OCI-LY3 (cell line): ENCODE data around the gene CGB7.

Experiments
- H2AFZ ChIP-seq: fragments of 200-600, 300-600 bp; shearing (Covaris generic); 2 replicates; pipeline ENCODE4 v1.6.0; 2014; ENCODE audit warnings: antibody characterized with exemption, low read depth, low read length
- H3K27ac ChIP-seq: fragments of 200-600, 300-600 bp; sonication (generic); 2 replicates; pipeline ENCODE4 v1.5.1; 2014; ENCODE audit warnings: mild to moderate bottlenecking, low read length, moderate library complexity, mixed read lengths
- H3K27me3 ChIP-seq: fragments of 200-600, 300-600 bp; sonication (generic); 2 replicates; pipeline ENCODE4 v1.6.1; 2014; ENCODE audit warnings: low read depth, low read length, mixed read lengths
- H3K36me3 ChIP-seq: fragments of 200-600, 300-600 bp; sonication (generic); replicated peaks from 2 replicates; pipeline ENCODE3; 2014; ENCODE audit warnings: low read depth, low read length, mixed read lengths
- H3K4me1 ChIP-seq: fragments of 300-600, 200-600 bp; sonication (generic); 2 replicates; pipeline ENCODE4 v1.6.1; 2014; ENCODE audit warnings: low read length, mixed read lengths
- H3K4me2 ChIP-seq: fragments of 200-600, 300-600 bp; sonication (generic); 2 replicates; pipeline ENCODE4 v1.6.1; 2014; ENCODE audit warnings: low read length, mixed read lengths
- H3K4me3 ChIP-seq: fragments of 300-600, 200-600 bp; sonication (generic); 2 replicates; pipeline ENCODE4 v1.5.1; 2014; ENCODE audit warnings: antibody characterized with exemption, mild to moderate bottlenecking, low read length, moderate library complexity
- H3K79me2 ChIP-seq: fragments of 300-600, 200-600 bp; shearing (Covaris generic); 2 replicates; pipeline ENCODE4 v1.6.1; 2014; ENCODE audit warnings: mild to moderate bottlenecking, low read length, mixed read lengths
- H3K9ac ChIP-seq: fragments of 300-600, 200-600 bp; shearing (Covaris generic); 2 replicates; pipeline ENCODE4 v1.6.0; 2014; ENCODE audit warnings: mild to moderate bottlenecking, low read length, moderate library complexity
- H3K9me3 ChIP-seq: fragments of 200-600, 300-600 bp; shearing (Covaris generic); 2 replicates; pipeline ENCODE4 v1.6.1; 2014; ENCODE audit warnings: low read length, mixed read lengths; ENCODE audit not compliant: insufficient read depth
- H4K20me1 ChIP-seq: fragments of 200-600, 300-600 bp; sonication (generic); 2 replicates; pipeline ENCODE4 v1.6.1; 2016; ENCODE audit warnings: low read length, mixed read lengths; ENCODE audit not compliant: insufficient read depth
- CTCF ChIP-seq: fragments of 200-600, 300-600 bp; sonication (generic); IDR thresholded peaks from 2 replicates; pipeline ENCODE4 v1.5.1; 2014; ENCODE audit warnings: antibody characterized with exemption, low read length, low read depth
- EZH2phosphoT487 ChIP-seq: fragments of 200-600 bp; shearing (Covaris generic); IDR thresholded peaks from 2 replicates; pipeline ENCODE4 v1.6.1; 2018; ENCODE audit warnings: antibody characterized with exemption, mixed run types, low read depth

CGB7 gene

DNA sequence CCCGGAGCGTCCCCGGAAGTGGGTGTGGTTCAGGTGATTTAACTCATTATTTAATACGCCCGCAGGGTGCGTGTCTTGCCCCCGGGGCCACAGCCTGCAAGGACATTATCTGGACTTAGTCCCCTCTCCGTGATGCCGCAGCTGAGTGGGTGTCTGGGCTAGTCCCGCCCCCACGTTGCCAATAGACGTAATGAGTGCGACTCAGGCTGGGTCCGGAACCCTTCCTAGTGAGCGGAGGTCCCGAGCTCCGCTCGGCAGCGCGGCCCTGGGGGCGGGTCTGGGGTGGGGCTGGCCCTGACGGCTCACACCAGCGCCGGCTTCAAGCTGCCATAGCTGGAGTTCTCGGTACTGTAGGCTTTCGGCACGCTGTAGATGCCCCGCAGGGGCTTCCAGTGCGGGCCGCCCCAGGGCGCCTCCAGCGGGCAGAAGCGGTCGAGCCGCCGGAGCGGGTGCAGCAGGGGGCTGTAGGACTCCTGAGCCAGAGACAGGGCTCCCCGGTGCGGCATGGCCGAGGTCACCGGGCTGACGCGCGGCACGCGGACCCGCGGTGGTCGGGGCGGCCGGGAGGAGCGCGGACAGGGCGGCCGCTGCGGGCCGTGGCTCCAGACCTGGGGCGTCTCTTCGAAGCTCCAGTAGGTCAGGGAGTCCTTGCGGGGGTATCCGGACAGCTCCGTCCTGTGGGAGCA is 39.7 kb downstream of the CGB7 start:
- H3K79me2 ChIP-seq, result no peaks in the 10 kb centered on the region
- H4K20me1 ChIP-seq, result no peaks in the 10 kb centered on the region
- no peaks in the 10 kb centered on the region for H3K27me3 ChIP-seq
- no peak overlapping the region for H3K4me3 ChIP-seq
- no peak overlapping the region for H2AFZ ChIP-seq
- TF ChIP-seq CTCF (no peak), EZH2phosphoT487 (no peak)
- no peaks in the 10 kb centered on the region for H3K9me3 ChIP-seq
- peak overlapping the region; percentile 20; the same call in 1 of the 2 replicates for H3K4me2 ChIP-seq
- no peak overlapping the region for H3K9ac ChIP-seq
- H3K4me1 ChIP-seq, result peaks cover 10% of the 10 kb centered on the region
- peaks cover 18% of the 10 kb centered on the region for H3K36me3 ChIP-seq
- H3K27ac ChIP-seq, result no peak overlapping the region

GRCh38 chr19:49017041-49017665 is 40.4 kb downstream of the CGB7 start, which contains the start of gene LHB:
Gene LHB (minus strand): TSS chr19:49017091. CDS start chr19:49017081, 10 bp downstream.
- peaks cover 21% of the 10 kb centered on the region for H3K36me3 ChIP-seq
- H3K4me2 ChIP-seq, result peak within 1 kb of the TSS; percentile 20; the same call in 1 of the 2 replicates

GRCh38 chr19:49016067-49016839 is 41.3 kb downstream of the CGB7 start:
- H3K4me3 ChIP-seq, result no peak overlapping the region
- no peaks in the 10 kb centered on the region for H3K9me3 ChIP-seq
- H3K27me3 ChIP-seq, result no peaks in the 10 kb centered on the region
- no peak overlapping the region for H3K4me2 ChIP-seq
- no peaks in the 10 kb centered on the region for H3K79me2 ChIP-seq
- peaks cover 29% of the 10 kb centered on the region for H3K36me3 ChIP-seq
- no peak overlapping the region for H2AFZ ChIP-seq
- H3K9ac ChIP-seq, result no peak overlapping the region
- peaks cover 9% of the 10 kb centered on the region for H3K4me1 ChIP-seq
- TF ChIP-seq EZH2phosphoT487 (no peak), CTCF (no peak)
- H3K27ac ChIP-seq, result no peak overlapping the region
- H4K20me1 ChIP-seq, result no peaks in the 10 kb centered on the region

More at GRCh38 chr19:49017041-49017665, 40.4 kb downstream of the CGB7 start, which contains the start of gene LHB:
- H3K4me1 ChIP-seq, result peaks cover 10% of the 10 kb centered on the region
- H2AFZ ChIP-seq, result no peak within 1 kb of the TSS
- no peaks in the 10 kb centered on the region for H3K79me2 ChIP-seq
- H3K9me3 ChIP-seq, result no peaks in the 10 kb centered on the region
- H3K27me3 ChIP-seq, result no peaks in the 10 kb centered on the region
- H4K20me1 ChIP-seq, result no peaks in the 10 kb centered on the region
- TF ChIP-seq EZH2phosphoT487 (no peak), CTCF (no peak)
- no peak within 1 kb of the TSS for H3K4me3 ChIP-seq
- H3K27ac ChIP-seq, result no peak within 1 kb of the TSS
- no peak within 1 kb of the TSS for H3K9ac ChIP-seq

GRCh38 chr19:49014870-49015255 is 42.7 kb downstream of the CGB7 start:
- no peak overlapping the region for H3K27ac ChIP-seq
- H3K9ac ChIP-seq, result no peak overlapping the region
- no peaks in the 10 kb centered on the region for H3K9me3 ChIP-seq
- peaks cover 38% of the 10 kb centered on the region for H3K36me3 ChIP-seq
- H3K79me2 ChIP-seq, result no peaks in the 10 kb centered on the region
- no peaks in the 10 kb centered on the region for H4K20me1 ChIP-seq
- no peaks in the 10 kb centered on the region for H3K27me3 ChIP-seq
- no peak overlapping the region for H2AFZ ChIP-seq
- TF ChIP-seq CTCF (no peak), EZH2phosphoT487 (no peak)
- no peak overlapping the region for H3K4me3 ChIP-seq
- no peak overlapping the region for H3K4me2 ChIP-seq
- H3K4me1 ChIP-seq, result no peaks in the 10 kb centered on the region
